Central memory CD8-positive, alpha-beta T cell (primary cell): ENCODE results near the gene DOCK1.

ENCODE experiments used
- ATAC-seq: fragments of 150-1000 bp; cut with Tn5 transposase; replicated peaks from 2 replicates; pipeline ENCODE4 v1.10.0; 2022; ENCODE audit warnings: mild to moderate bottlenecking, moderate FRiP score, moderate number of reproducible peaks; ENCODE audit not compliant: poor library complexity, severe bottlenecking; ENCODE audit errors: extremely low read depth
- DNase-seq, 2 donors: peaks; one replicate each; pipeline ENCODE4 v3.0.0; 2021; ENCODE audit warnings: low spot score in 2 of 2
- H3K27ac Mint-ChIP-seq: one replicate; pipeline ENCODE4 v1.8.0; 2022; ENCODE audit warnings: low read depth, mild to moderate bottlenecking, moderate library complexity, mixed read lengths
- H3K27me3 Mint-ChIP-seq: one replicate; pipeline ENCODE4 v1.8.0; 2022; ENCODE audit warnings: mixed read lengths
- H3K36me3 Mint-ChIP-seq: one replicate; pipeline ENCODE4 v1.8.0; 2022; ENCODE audit warnings: mild to moderate bottlenecking, moderate library complexity, mixed read lengths; ENCODE audit not compliant: insufficient read depth
- H3K4me1 Mint-ChIP-seq: one replicate; pipeline ENCODE4 v1.8.0; 2022; ENCODE audit warnings: mixed read lengths
- H3K4me3 Mint-ChIP-seq: one replicate; pipeline ENCODE4 v1.8.0; 2022; ENCODE audit warnings: mild to moderate bottlenecking, moderate library complexity, mixed read lengths
- H3K9me3 Mint-ChIP-seq: one replicate; pipeline ENCODE4 v1.8.0; 2022; ENCODE audit warnings: mixed read lengths

Gene DOCK1

DNA sequence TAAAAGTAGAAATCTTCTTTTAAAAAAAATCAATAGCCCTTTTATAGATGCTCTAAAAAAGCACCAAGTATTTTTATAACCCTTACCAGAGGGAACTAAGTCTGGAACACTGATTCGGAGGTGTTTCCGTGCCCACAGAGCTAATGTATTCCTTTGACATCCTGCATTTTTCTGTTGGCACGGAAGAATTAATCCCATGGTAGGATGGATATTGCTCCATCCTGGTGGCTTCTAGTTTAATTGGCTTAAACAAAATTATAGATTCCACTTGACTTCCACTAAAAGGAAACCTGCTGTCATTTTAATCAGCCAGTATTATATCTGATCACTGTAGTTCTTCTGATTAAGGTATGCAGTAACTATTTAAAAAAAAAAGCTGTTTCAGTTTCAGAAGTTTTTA lies 479.8 kb downstream of the DOCK1 start:
- H3K4me1 Mint-ChIP-seq: no peaks in the 10 kb centered on the region
- no peak overlapping the region for H3K4me3 Mint-ChIP-seq
- H3K27me3 Mint-ChIP-seq: no peaks in the 10 kb centered on the region
- no peak overlapping the region for H3K27ac Mint-ChIP-seq
- no peaks in the 10 kb centered on the region for H3K36me3 Mint-ChIP-seq
- H3K9me3 Mint-ChIP-seq: no peaks in the 10 kb centered on the region
- DNase-seq (no peak), ATAC-seq (no peak)

DNA sequence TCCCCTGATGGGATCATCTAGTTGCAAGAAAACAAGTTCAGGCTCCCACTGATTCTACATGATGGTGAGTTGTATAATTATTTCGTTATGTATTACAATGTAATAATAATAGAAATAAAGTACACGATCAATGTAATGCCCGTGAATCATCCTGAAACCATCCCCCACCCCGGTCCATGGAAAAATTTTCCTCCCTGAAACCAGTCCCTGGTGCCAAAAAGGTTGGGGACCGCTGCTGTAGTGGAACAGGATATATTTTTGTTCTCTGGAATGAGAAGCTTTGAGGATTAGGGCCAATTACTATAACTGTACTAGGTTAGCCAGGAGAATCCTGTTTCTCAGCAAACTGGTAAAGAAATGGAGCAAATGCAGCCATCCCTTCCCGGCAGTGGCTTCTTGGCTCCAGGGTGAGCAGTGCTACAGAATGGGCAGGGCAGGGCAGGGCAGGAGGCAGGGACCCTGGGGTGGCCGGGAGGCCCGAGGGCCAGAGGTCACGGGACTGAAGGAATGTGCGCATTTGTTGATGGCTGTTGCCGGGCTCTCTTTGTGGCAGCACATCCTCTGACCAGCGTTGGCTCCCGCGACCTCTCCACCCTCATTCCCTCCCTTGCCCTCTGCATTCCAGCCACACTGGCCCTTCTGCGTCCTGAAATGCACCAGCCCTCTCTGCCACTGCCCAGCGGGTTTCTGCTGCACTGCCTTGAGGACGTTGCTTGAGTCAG lies 481.5 kb downstream of the DOCK1 start:
- no peak overlapping the region for H3K27ac Mint-ChIP-seq
- H3K27me3 Mint-ChIP-seq: no peaks in the 10 kb centered on the region
- no peaks in the 10 kb centered on the region for H3K9me3 Mint-ChIP-seq
- H3K4me1 Mint-ChIP-seq: no peaks in the 10 kb centered on the region
- H3K36me3 Mint-ChIP-seq: no peaks in the 10 kb centered on the region
- no peak overlapping the region for H3K4me3 Mint-ChIP-seq
- DNase-seq: no peak
- ATAC-seq: no peak

DNA sequence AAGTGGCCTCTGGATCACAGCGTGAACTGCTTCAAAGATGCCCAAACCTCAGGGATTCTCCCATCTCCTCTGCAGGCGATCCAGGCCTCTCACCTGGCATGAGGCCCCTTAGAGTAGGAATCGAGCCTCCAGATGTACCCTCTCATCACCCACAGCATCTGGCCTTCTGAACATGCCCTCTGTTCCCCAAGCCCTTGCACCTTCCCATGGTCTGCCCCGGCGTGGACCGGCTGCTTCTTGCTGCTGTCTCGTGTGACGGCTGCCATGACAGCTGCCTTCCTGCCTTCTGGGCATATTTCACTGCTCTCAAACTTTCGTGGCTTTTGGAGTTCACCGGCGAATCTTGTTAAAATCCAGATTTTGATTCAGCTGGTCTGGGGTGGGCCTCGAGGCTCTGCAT lies 486.6 kb downstream of the DOCK1 start:
- Mint-ChIP-seq H3K4me1 (no peaks in the 10 kb centered on the region), H3K27ac (no peak overlapping the region), H3K9me3 (no peaks in the 10 kb centered on the region)

DNA sequence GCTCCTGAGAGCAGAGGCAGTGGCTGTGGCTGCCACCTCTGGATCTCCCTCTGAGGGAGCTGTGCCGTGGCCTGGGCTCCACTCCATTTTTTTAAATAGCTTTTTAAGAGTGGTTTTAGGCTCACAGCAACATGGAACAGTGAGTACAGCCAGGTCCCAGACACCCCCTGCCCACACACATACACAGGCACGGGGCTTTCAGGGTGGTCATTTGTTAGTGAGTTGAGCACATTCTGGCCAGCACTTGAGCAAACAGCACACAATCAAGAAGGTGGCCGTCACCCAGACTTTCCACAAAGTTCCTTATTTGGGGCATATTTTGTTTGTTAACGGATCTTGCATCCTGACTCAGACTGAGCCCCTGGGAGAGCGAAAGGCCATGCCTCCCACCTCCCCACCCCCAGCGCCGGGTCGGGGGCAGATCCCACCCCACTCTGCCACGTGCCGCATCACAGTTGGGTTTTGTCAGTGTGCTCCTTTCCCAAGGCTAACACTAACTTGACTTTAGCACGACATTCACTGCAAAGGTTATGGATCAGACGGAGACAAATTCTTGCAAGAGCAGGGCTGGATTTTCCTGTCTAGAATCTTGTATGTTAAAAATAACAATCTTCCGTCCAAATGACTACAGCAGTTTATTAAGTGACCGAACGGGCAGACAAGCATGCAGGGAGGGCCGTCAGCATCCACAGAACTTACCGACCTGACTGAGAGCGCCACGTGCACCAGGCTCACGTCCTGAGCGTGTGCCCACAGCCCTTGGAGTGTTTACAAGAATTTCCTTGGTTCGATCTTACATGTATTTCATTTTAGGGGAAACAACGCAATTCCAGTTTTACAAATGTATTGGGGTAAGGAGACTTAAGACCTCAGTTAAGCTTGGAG lies 487.4 kb downstream of the DOCK1 start:
- Mint-ChIP-seq H3K9me3 (no peaks in the 10 kb centered on the region), H3K36me3 (no peaks in the 10 kb centered on the region), H3K4me1 (no peaks in the 10 kb centered on the region), H3K4me3 (no peak overlapping the region), H3K27me3 (no peaks in the 10 kb centered on the region), H3K27ac (no peak overlapping the region)
- no peak for ATAC-seq
- DNase-seq: no peak

More for the DNA sequence above, 486.6 kb downstream of the DOCK1 start:
- DNase-seq (no peak), ATAC-seq (no peak)
- H3K27me3 Mint-ChIP-seq: no peaks in the 10 kb centered on the region
- H3K36me3 Mint-ChIP-seq: no peaks in the 10 kb centered on the region
- H3K4me3 Mint-ChIP-seq: no peak overlapping the region

DNA sequence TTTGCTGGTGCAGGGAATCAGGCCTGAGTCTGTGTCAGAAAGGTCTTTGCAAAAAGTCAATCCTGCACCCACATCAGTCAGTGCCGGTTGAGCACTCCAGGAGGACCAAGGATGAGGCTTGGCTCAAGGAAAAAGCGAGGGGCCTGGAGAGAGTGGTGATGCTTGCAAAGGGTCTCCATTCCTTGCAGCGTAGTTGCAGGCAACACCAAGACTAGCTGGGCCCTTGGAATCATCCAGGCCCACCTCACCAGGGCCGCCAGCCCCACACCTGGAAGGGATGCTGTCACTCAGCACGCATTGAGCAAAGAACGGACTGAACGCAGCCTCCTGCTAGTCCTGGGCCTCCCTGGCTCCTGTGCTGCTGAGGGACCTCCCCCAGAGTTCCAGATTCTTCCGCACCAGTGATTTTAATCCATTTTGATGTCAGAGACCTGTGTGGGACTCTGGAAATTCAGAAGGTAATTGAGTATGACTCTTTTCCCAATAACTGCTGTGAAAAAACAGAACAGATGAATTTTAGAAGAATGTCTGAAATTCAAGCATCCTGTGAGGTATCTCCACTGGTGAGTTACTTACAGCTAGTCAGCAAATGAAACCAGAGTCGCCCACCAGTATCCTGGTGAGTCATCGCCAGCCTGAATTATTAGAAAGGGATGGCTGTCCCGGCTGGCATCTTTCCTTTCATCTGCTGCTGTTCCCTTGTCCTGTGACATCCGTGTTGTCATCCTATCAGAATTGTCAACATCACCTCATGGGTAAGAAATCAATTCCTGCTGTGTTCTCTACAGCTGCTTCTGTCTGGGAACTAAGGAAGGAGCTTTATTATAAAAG lies 493.1 kb downstream of the DOCK1 start:
- ATAC-seq (no peak), DNase-seq (no peak)
- Mint-ChIP-seq H3K4me3 (no peak overlapping the region), H3K27ac (no peak overlapping the region), H3K9me3 (peaks cover 5% of the 10 kb centered on the region), H3K36me3 (no peaks in the 10 kb centered on the region), H3K27me3 (no peaks in the 10 kb centered on the region), H3K4me1 (no peaks in the 10 kb centered on the region)

DNA sequence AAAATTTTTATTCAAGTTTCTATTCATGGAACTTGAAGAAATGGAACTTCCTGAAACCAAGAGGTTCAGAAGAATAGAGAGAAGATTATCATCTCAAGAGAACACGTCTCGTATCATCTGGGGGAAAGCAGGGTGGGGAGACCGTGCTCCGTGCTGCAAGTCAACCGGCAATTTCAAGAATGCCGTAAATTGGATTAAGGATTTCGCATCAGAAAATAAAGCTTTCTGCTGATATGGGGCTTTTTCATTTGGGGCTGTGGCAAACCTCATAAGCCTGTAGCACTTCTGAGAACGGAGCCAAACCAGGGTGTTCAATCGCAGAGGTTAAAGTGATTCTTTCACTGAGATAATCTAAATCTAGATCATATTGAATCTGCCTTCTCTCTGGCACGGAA lies 493.7 kb downstream of the DOCK1 start:
- DNase-seq: no peak

DNA sequence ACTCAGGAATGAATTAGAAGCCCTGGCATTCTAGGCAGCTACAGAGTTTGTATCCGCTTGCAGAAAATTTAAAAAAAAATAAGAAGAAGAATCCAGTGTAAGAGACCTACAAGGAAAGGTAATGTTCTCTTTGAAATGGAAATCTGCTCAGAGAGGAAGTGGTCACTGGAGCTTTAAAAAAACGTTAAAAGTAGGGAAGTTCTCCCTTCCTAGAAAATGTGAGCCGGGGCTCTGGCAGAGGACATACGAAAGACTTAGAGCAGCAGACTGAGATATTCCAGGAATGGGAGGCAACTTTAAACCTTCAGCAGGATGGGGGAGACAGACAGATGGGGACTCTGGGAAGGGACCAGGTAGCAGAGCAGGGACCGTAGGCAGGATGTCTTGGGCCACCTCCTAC lies 494.4 kb downstream of the DOCK1 start:
- Mint-ChIP-seq H3K27me3 (no peaks in the 10 kb centered on the region), H3K4me1 (no peaks in the 10 kb centered on the region), H3K27ac (no peak overlapping the region), H3K9me3 (peaks cover 5% of the 10 kb centered on the region), H3K4me3 (no peak overlapping the region), H3K36me3 (no peaks in the 10 kb centered on the region)
- no peak for DNase-seq
- ATAC-seq: no peak

More for the DNA sequence above, 493.7 kb downstream of the DOCK1 start:
- Mint-ChIP-seq H3K4me3 (no peak overlapping the region), H3K4me1 (no peaks in the 10 kb centered on the region), H3K36me3 (no peaks in the 10 kb centered on the region), H3K9me3 (peaks cover 5% of the 10 kb centered on the region), H3K27me3 (no peaks in the 10 kb centered on the region), H3K27ac (no peak overlapping the region)
- ATAC-seq: no peak

DNA sequence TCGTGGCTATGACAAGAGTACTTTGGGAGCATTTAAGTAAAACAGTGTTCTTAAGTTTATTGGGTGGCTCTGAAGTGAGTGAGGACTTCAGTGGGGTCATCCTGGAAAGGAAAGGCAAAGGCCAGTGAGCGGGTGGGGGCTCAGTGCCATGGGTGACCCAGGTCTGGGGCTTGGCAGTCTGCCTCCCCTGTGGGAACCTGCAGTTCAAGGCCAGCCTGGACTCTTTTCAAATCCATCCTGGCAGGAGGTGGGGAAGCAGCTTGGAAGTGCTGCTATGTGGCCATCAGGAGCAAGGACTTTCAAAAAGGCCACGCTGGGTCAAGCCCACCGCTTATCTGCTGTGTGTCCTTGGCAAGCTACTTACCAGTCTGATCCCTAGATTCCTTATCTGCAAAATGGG lies 495.0 kb downstream of the DOCK1 start:
- H3K27me3 Mint-ChIP-seq: no peaks in the 10 kb centered on the region
- H3K4me1 Mint-ChIP-seq: no peaks in the 10 kb centered on the region
- no peaks in the 10 kb centered on the region for H3K36me3 Mint-ChIP-seq
- H3K9me3 Mint-ChIP-seq: peaks cover 5% of the 10 kb centered on the region
- ATAC-seq (no peak), DNase-seq (no peak)
- no peak overlapping the region for H3K4me3 Mint-ChIP-seq
- no peak overlapping the region for H3K27ac Mint-ChIP-seq

DNA sequence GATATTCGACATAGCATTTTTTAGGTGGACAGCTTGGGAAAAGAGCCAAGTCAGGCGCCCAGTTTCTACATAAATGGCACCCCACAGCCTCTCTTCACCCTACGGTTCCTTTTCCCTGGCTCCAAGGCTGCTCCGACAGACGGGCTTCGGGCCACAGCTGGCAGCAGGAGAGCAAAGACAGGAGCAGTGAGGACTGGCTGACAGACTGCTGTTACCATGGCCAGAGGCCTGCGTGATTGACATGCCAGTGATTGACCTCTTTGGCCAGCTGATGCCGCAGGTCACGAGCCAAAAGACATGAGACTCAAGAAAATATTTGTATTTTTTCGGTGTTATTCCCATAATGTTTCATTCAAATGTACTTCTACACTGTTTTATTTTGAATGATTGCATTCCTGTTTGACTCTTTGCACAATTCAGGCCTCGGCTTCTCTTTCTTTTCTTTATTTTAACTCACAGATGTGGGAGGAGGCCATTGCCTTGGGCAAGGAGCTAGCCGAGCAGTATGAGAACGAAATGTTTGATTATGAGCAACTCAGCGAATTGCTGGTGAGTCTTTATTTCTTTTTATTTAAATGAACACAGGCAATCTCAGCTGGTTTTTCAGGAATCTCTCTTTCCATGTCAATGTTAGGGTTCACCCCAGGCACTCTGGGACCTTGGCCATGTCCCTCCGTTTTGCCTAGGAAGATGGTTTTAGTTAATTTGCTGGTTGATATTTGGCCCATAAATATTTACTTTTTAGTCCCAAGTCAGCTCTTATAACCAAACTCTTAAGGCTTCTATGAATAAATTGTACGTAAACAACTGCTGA lies 497.6 kb downstream of the DOCK1 start:
- ATAC-seq (no peak), DNase-seq (no peak)
- no peaks in the 10 kb centered on the region for H3K27me3 Mint-ChIP-seq
- no peaks in the 10 kb centered on the region for H3K4me1 Mint-ChIP-seq
- no peak overlapping the region for H3K4me3 Mint-ChIP-seq
- no peaks in the 10 kb centered on the region for H3K36me3 Mint-ChIP-seq
- H3K9me3 Mint-ChIP-seq: peaks cover 5% of the 10 kb centered on the region
- no peak overlapping the region for H3K27ac Mint-ChIP-seq

DNA sequence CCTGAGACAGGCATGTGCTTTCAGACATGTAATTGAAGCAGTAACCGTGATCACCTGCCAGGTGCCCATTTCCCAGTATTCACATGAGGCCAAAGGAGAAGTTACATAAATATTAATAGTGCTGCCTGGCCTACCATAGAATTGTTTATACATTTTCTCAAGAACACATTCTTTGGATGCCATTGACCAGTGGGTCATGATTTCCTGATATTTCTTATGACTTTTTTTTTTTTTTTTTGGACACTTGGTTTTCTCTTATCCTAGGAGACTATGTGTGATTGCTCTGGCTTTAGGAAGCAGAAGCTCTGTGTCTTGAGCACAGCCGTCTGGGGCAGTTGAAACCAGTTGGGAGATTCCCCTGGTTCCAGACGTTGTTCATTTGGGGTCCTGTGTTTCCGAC lies 500.0 kb downstream of the DOCK1 start:
- Mint-ChIP-seq H3K4me1 (no peaks in the 10 kb centered on the region), H3K4me3 (no peak overlapping the region), H3K27ac (no peak overlapping the region), H3K36me3 (no peaks in the 10 kb centered on the region), H3K9me3 (peaks cover 5% of the 10 kb centered on the region), H3K27me3 (no peaks in the 10 kb centered on the region)
- ATAC-seq: no peak
- no peak for DNase-seq

DNA sequence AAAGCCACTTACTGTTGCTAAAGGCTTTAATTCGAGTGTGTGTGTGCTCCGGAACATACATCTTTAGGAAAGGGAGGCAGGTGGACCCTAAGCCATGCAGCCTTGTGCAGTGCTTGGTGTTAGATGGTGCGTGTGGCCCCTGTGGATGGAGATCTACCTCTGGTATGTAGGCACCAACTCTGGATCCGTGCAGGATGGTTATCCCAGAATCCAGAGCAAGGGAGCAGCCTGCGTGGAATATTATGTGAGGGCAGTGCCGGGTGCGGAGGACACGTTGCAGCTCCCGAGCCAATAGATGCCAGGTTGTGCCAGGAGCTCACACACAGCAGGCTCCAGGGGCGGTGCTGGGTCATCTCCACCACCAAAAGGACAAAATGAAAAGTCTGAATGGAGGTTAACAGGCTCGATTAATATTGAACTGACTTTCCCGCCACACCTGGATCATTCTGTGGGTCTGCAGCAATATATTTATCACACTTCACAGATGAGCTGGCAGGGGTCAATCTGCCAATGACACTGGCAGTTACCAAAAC lies 500.9 kb downstream of the DOCK1 start:
- Mint-ChIP-seq H3K27ac (no peak overlapping the region), H3K27me3 (no peaks in the 10 kb centered on the region), H3K36me3 (no peaks in the 10 kb centered on the region), H3K4me3 (no peak overlapping the region), H3K9me3 (peaks cover 5% of the 10 kb centered on the region), H3K4me1 (no peaks in the 10 kb centered on the region)
- DNase-seq (no peak), ATAC-seq (no peak)

DNA sequence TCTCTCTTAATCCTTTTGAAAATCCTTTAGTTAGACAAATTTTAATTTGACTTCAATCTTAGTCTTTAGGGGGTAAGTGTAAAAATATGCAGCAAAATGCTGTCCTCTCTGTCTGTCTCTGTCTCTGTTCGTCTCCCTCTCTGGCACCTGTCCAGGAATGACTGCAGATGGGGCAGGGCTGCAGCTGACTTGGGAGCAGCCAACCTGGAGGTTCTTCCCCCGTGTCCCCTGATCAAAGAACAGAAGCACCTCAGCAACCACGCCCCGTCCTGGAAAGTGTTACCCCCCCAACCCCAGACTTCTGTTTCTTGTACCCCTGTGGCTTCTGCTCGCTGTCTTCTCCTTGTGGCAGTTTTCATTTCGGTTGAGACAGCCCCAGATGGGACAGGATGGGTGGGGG lies 502.3 kb downstream of the DOCK1 start:
- Mint-ChIP-seq H3K36me3 (no peaks in the 10 kb centered on the region), H3K9me3 (no peaks in the 10 kb centered on the region), H3K4me3 (no peak overlapping the region), H3K4me1 (no peaks in the 10 kb centered on the region), H3K27ac (no peak overlapping the region), H3K27me3 (no peaks in the 10 kb centered on the region)
- no peak for DNase-seq
- no peak for ATAC-seq
